ENCODE measurements around the gene CTSF. TPM values are rescaled to one million over a fixed set of nuclear protein-coding genes. Genes with fewer than 3 reads are reported as not detected.

The CTSF gene
- total and polyA plus RNA-seq, 2 of the 13 experiments (the other 11 are each of a cell fraction or from before 2014, with no cell fraction given) = not detected

DNA sequence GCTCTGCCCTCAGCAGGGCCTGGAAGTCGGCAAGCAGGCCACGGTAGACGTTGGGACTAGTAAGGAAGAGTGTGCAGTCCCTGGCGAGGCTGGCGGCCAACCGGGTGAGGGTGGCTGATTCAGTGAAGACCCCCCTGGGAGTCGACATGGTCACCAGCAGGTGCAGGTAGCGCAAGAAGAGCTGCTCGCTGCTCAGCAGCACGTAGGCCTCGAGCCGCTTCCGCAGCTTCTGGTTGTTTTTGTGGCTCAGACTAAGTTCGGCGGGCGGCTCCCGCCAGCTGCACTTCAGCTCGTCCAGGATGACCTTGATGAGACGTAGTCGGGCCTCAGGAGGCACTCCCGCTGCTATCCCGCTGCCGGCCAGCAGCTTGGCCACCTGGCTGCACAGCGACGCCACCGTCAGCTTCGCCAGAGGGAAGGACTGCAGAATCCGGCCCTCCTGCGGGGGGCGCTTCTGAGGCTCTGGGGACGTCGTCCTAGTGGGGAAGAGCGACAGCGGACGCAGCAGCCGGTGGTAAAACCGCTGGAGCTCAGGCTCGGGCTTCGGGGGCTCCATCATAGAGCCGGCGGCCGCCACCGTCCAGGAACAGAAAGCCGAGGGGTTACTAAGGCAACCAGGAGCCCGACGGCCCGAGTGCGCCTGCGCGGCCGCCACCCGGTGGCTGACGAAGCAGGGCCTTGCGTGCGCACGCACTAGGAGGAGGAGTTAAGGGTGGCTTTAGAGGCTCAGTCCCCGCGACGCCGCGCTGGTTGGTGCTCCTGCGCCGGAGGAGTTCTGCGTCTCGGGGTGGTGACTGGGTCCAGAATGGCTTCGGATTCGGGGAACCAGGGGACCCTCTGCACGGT, 24.3 kb upstream of the CTSF start, which contains the start of the genes CCDC87 and CCS:
TSS of gene CCDC87 (minus strand) at position 607 of the 846 bp plus-strand sequence. CDS start at position 559, 48 bp downstream.
TSS of gene CCS (plus strand) at position 729 of the 846 bp plus-strand sequence. CDS start at position 806, 77 bp downstream.
- DNase-seq (ENCODE audit: low spot score) (peak; percentile 93), ATAC-seq (peak; percentile 89), FAIRE-seq (no peak)
- in situ Hi-C loops (cut with HindIII; ENCODE audit: extremely low pct_ligation_motif_present, low pct_unique_long_range_greater_than_20kb) (no loop called here), intact Hi-C loops (cut with micrococcal nuclease; ENCODE audit: unreplicated experiment) (loop anchor here (2.0 to 5.0 kb wide), 3 partner anchors 24 to 85 kb away; partner anchors contain the start of genes RBM14, RBM4 and RBM4B)
- Histone ChIP-seq H3K9me3 (ENCODE audit: low read length) (no peaks in the 10 kb centered on the region), H3K27ac (ENCODE audit: extremely low read length, insufficient read depth, low read length) (peak within 1 kb of the TSS; percentile 78), H3K9ac (ENCODE audit: insufficient read depth, low read depth, low read length) (peak within 1 kb of the TSS; percentile 85), H3K79me2 (ENCODE audit: insufficient read depth, low read length) (peaks cover 12% of the 10 kb centered on the region), H3K36me3 (replicated peaks in 1 of 2; ENCODE audit: control insufficient read depth in 1 of 2, insufficient read depth in 2 of 2, low read length in 2 of 2) (no peaks in the 10 kb centered on the region), H3K4me3 (replicated peaks in 1 of 3; ENCODE audit: insufficient read depth in 1 of 3, low read depth in 2 of 3, low read length in 3 of 3) (peak within 1 kb of the TSS; percentile 71 to 94 (median 76)), H3K4me2 (ENCODE audit: low read depth, low read length) (peak within 1 kb of the TSS; percentile 100), H4K20me1 (ENCODE audit: insufficient read depth, low read length) (no peaks in the 10 kb centered on the region), H3K4me1 (ENCODE audit: insufficient read depth, low read length) (peaks cover 72% of the 10 kb centered on the region), H3K27me3 (ENCODE audit: control insufficient read depth in 1 of 2, insufficient read depth in 2 of 2, low read length in 2 of 2) (no peaks in the 10 kb centered on the region; a peak in 1 of 5 replicates), H2AFZ (ENCODE audit: low read length) (no peak within 1 kb of the TSS)
- BruUV-seq (replicated peaks) = no TSS peak
- 16% methylated on average over 21 of the region's 68 CpGs for WGBS (ENCODE audit: low lambda C conversion rate)
- CTCF ChIA-PET (ENCODE audit: low intra/inter-chr PET ratio, low total read pairs) = interaction anchor here (1.8 kb wide), 1 partner anchor 14 kb away, joined by 6 read pairs; no protein-coding TSS in a partner anchor
- POLR2A ChIA-PET = interaction anchor here (0.5 to 5.1 kb wide), 18 partner anchors 10 to 1427 kb away, joined by 3 to 72 read pairs (median 4); partner anchors contain the start of genes ACTN3, PELI3, RBM14 and RBM4
- TF ChIP-seq, protein P1, sequence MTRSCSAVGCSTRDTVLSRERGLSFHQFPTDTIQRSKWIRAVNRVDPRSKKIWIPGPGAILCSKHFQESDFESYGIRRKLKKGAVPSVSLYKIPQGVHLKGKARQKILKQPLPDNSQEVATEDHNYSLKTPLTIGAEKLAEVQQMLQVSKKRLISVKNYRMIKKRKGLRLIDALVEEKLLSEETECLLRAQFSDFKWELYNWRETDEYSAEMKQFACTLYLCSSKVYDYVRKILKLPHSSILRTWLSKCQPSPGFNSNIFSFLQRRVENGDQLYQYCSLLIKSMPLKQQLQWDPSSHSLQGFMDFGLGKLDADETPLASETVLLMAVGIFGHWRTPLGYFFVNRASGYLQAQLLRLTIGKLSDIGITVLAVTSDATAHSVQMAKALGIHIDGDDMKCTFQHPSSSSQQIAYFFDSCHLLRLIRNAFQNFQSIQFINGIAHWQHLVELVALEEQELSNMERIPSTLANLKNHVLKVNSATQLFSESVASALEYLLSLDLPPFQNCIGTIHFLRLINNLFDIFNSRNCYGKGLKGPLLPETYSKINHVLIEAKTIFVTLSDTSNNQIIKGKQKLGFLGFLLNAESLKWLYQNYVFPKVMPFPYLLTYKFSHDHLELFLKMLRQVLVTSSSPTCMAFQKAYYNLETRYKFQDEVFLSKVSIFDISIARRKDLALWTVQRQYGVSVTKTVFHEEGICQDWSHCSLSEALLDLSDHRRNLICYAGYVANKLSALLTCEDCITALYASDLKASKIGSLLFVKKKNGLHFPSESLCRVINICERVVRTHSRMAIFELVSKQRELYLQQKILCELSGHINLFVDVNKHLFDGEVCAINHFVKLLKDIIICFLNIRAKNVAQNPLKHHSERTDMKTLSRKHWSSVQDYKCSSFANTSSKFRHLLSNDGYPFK (CRISPR knock-in tag; IDR thresholded peaks at IDR 0.05; ENCODE audit: borderline replicate concordance) = peak; percentile 62; the same call in 1 of the 2 replicates
- TF ChIP-seq NFKB2 (CRISPR knock-in tag; IDR thresholded peaks at IDR 0.05; ENCODE audit: borderline replicate concordance) (0 out of 2 replicates have a peak, but pooled peaks have one; percentile 28), ZNF629 (CRISPR knock-in tag; conservative IDR thresholded peaks at IDR 0.05) (no peak; the same call in 1 of the 2 replicates), SNAPC2 (CRISPR knock-in tag; IDR thresholded peaks at IDR 0.05) (peak; percentile 59; the same call in 1 of the 2 replicates), ZFP62 (CRISPR knock-in tag; IDR thresholded peaks at IDR 0.05) (no peak), ZNF263 (CRISPR knock-in tag; IDR thresholded peaks at IDR 0.05) (peak; percentile 92), MIER2 (CRISPR knock-in tag; IDR thresholded peaks at IDR 0.05) (0 out of 2 replicates have a peak, but pooled peaks have one; percentile 35), KDM6A (CRISPR knock-in tag; IDR thresholded peaks at IDR 0.05; ENCODE audit: low read depth) (0 out of 2 replicates have a peak, but pooled peaks have one; percentile 19), ZNF446 (CRISPR knock-in tag; IDR thresholded peaks at IDR 0.05) (peak; percentile 98), ZNF121 (CRISPR knock-in tag; IDR thresholded peaks at IDR 0.05) (peak; percentile 67; the same call in 1 of the 2 replicates), ZNF564 (CRISPR knock-in tag; IDR thresholded peaks at IDR 0.05) (no peak; the same call in 1 of the 2 replicates), HMG20B (CRISPR knock-in tag; conservative IDR thresholded peaks at IDR 0.05) (0 out of 2 replicates have a peak, but pooled peaks have one; percentile 38)
- TF ChIP-seq, protein P2, sequence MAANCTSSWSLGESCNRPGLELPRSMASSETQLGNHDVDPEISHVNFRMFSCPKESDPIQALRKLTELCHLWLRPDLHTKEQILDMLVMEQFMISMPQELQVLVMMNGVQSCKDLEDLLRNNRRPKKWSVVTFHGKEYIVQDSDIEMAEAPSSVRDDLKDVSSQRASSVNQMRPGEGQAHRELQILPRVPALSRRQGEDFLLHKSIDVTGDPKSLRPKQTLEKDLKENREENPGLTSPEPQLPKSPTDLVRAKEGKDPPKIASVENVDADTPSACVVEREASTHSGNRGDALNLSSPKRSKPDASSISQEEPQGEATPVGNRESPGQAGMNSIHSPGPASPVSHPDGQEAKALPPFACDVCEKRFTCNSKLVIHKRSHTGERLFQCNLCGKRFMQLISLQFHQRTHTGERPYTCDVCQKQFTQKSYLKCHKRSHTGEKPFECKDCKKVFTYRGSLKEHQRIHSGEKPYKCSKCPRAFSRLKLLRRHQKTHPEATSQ (CRISPR knock-in tag; IDR thresholded peaks at IDR 0.05; ENCODE audit: borderline replicate concordance) = 0 out of 2 replicates have a peak, but pooled peaks have one; percentile 75
- TF ChIP-seq, protein P3, sequence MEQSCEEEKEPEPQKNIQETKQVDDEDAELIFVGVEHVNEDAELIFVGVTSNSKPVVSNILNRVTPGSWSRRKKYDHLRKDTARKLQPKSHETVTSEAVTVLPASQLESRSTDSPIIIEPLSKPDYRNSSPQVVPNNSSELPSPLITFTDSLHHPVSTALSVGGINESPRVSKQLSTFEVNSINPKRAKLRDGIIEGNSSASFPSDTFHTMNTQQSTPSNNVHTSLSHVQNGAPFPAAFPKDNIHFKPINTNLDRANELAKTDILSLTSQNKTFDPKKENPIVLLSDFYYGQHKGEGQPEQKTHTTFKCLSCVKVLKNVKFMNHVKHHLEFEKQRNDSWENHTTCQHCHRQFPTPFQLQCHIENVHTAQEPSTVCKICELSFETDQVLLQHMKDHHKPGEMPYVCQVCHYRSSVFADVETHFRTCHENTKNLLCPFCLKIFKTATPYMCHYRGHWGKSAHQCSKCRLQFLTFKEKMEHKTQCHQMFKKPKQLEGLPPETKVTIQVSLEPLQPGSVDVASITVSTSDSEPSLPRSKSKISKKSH (CRISPR knock-in tag; IDR thresholded peaks at IDR 0.05; ENCODE audit: borderline replicate concordance) = peak; percentile 78; the same call in 1 of the 2 replicates
- TF ChIP-seq, protein P4, sequence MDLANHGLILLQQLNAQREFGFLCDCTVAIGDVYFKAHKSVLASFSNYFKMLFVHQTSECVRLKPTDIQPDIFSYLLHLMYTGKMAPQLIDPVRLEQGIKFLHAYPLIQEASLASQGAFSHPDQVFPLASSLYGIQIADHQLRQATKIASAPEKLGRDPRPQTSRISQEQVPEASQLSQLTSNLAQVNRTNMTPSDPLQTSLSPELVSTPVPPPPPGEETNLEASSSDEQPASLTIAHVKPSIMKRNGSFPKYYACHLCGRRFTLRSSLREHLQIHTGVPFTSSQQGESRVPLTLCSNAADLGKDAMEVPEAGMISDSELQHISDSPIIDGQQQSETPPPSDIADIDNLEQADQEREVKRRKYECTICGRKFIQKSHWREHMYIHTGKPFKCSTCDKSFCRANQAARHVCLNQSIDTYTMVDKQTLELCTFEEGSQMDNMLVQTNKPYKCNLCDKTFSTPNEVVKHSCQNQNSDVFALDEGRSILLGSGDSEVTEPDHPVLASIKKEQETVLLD (CRISPR knock-in tag; IDR thresholded peaks at IDR 0.05; ENCODE audit: low read depth) = peak; percentile 64; the same call in 1 of the 2 replicates
